Neural cell (in vitro differentiated cells): ENCODE results near the gene PSD2. TPM values are rescaled to one million over a fixed set of nuclear protein-coding genes. Genes with fewer than 3 reads are reported as not detected.

Experiments used
- H2AFZ ChIP-seq: fragments of 200-600, 300-800 bp; sonication (generic), shearing (Covaris generic); 2 replicates; pipeline ENCODE4 v1.6.0; 2014; ENCODE audit warnings: low read depth, mild to moderate bottlenecking, antibody characterized with exemption, low read length, moderate library complexity
- H3F3A ChIP-seq: fragments of 200-600 bp; shearing (Covaris generic); 2 replicates; pipeline ENCODE4 v1.6.1; 2016; ENCODE audit warnings: mild to moderate bottlenecking, moderate library complexity, mixed read lengths, antibody characterized with exemption, low read length; ENCODE audit not compliant: insufficient read depth, poor library complexity, severe bottlenecking
- H3K27ac ChIP-seq: fragments of 200-600, 300-800 bp; sonication (generic), shearing (Covaris generic); 2 replicates; pipeline ENCODE4 v1.5.1; 2014; ENCODE audit warnings: mild to moderate bottlenecking, low read length, moderate library complexity
- H3K27me3 ChIP-seq: fragments of 300-800, 200-600 bp; sonication (generic), shearing (Covaris generic); 2 replicates; pipeline ENCODE4 v1.6.0; 2014; ENCODE audit warnings: mild to moderate bottlenecking, low read depth, low read length, moderate library complexity; ENCODE audit not compliant: insufficient read depth
- H3K36me3 ChIP-seq: fragments of 300-800, 200-600 bp; sonication (generic), shearing (Covaris generic); 2 replicates; pipeline ENCODE4 v1.5.1; 2014; ENCODE audit warnings: mild to moderate bottlenecking, antibody characterized with exemption, low read length, moderate library complexity; ENCODE audit not compliant: insufficient read depth
- H3K4me2 ChIP-seq: fragments of 300-800, 200-600 bp; sonication (generic), shearing (Covaris generic); 2 replicates; pipeline ENCODE4 v1.6.0; 2014; ENCODE audit warnings: mild to moderate bottlenecking, low read length
- H3K4me3 ChIP-seq: fragments of 300-800, 200-600 bp; sonication (generic), shearing (Covaris generic); 2 replicates; pipeline ENCODE4 v1.5.1; 2014; ENCODE audit warnings: mild to moderate bottlenecking, low read length, moderate library complexity
- H3K79me2 ChIP-seq: fragments of 200-600 bp; shearing (Covaris generic); replicated peaks from 2 replicates; pipeline ENCODE4 v1.6.0; 2014; ENCODE audit warnings: mild to moderate bottlenecking, low read length, moderate library complexity; ENCODE audit not compliant: insufficient read depth
- H3K9ac ChIP-seq: fragments of 300-800, 200-600 bp; sonication (generic), shearing (Covaris generic); 2 replicates; pipeline ENCODE4 v1.6.1; 2016; ENCODE audit warnings: mild to moderate bottlenecking, low read length, mixed read lengths
- H3K9me2 ChIP-seq: fragments of 200-600 bp; shearing (Covaris generic); 2 replicates; pipeline ENCODE4 v1.6.1; 2016; ENCODE audit warnings: mild to moderate bottlenecking, low read length, mixed read lengths; ENCODE audit not compliant: insufficient read depth
- H3K9me3 ChIP-seq: fragments of 200-600, 300-800 bp; sonication (generic), shearing (Covaris generic); 2 replicates; pipeline ENCODE4 v1.6.1; 2016; ENCODE audit warnings: mild to moderate bottlenecking, mixed run types, low read length, moderate library complexity, mixed read lengths
- H4K20me1 ChIP-seq: fragments of 200-600 bp; shearing (Covaris generic); 2 replicates; pipeline ENCODE4 v1.6.1; 2016; ENCODE audit warnings: mild to moderate bottlenecking, mixed run types; ENCODE audit not compliant: insufficient read depth
- EP300 ChIP-seq: fragments of 450-650 bp; conservative IDR thresholded peaks from 2 replicates; pipeline ENCODE4 v1.6.1; 2014; ENCODE audit warnings: antibody characterized with exemption, mild to moderate bottlenecking, moderate library complexity; ENCODE audit not compliant: poor library complexity, severe bottlenecking
- EZH2 ChIP-seq: fragments of 200-600, 300-800 bp; shearing (Covaris generic), sonication (generic); IDR thresholded peaks from 2 replicates; pipeline ENCODE4 v1.6.1; 2014; ENCODE audit warnings: antibody characterized with exemption, low read length, borderline replicate concordance, mild to moderate bottlenecking; ENCODE audit not compliant: insufficient read depth, poor library complexity, severe bottlenecking
- MXI1 ChIP-seq: fragments of 450-650 bp; conservative IDR thresholded peaks from 2 replicates; pipeline ENCODE4 v1.6.1; 2014; ENCODE audit warnings: antibody characterized with exemption, mild to moderate bottlenecking; ENCODE audit not compliant: poor library complexity, severe bottlenecking
- POLR2AphosphoS5 ChIP-seq: IDR thresholded peaks from 2 replicates; pipeline ENCODE4 v1.6.1; 2012
- RAD21 ChIP-seq: fragments of 450-650 bp; conservative IDR thresholded peaks from 2 replicates; pipeline ENCODE4 v1.6.1; 2014; ENCODE audit warnings: antibody characterized with exemption, mild to moderate bottlenecking, moderate library complexity
- SMC3 ChIP-seq: fragments of 450-650 bp; conservative IDR thresholded peaks from 2 replicates; pipeline ENCODE4 v1.6.1; 2014; ENCODE audit warnings: antibody characterized with exemption, mild to moderate bottlenecking, moderate library complexity; ENCODE audit not compliant: poor library complexity
- TAF1 ChIP-seq: IDR thresholded peaks from 2 replicates; pipeline ENCODE4 v1.6.1; 2012; ENCODE audit warnings: low read depth
- polyA plus RNA-seq: library from polyadenylated mRNA; depleted of rRNA; stranded (reverse); fragments of >200 nt; gene quantifications from 2 replicates; pipeline ENCODE4 v1.2.3, GENCODE V29; 2014
- TF ChIP-seq, protein P1 (sequence below): fragments of 450-650 bp; IDR thresholded peaks from 2 replicates; pipeline ENCODE4 v1.5.1; 2014; ENCODE audit warnings: antibody characterized with exemption, mild to moderate bottlenecking, moderate library complexity; ENCODE audit not compliant: poor library complexity, severe bottlenecking
- TF ChIP-seq, protein P2 (sequence below): IDR thresholded peaks from 2 replicates; pipeline ENCODE4 v1.6.1; 2012; ENCODE audit warnings: borderline replicate concordance

The PSD2 gene
- polyA plus RNA-seq, 1 donor from 2014 or later, result 33.4 TPM

DNA sequence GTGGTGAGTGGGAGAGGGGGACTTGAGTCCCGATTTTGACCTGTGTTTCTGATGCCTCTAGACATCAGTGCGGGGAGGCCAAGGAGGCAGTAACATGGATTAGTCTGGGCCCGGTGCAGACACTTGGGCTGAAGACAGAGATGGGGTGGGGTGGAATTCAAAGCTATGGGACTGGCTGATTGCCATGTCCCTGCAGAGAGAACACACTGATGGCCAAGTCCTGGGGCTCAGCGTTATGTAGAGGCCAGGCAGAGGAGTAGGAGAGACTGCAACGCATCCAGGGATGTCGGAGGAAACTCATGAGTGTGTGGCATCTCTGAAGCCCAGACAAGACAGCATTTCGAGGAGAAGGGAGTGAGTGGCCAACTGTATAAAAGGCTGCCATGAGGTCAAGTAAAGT, 30.1 kb downstream of the PSD2 start:
- no peaks in the 10 kb centered on the region for H3F3A ChIP-seq
- H3K9me2 ChIP-seq, result no peaks in the 10 kb centered on the region
- no peaks in the 10 kb centered on the region for H3K27me3 ChIP-seq
- H3K4me2 ChIP-seq, result no peak overlapping the region
- TF ChIP-seq RAD21 (no peak), EP300 (no peak), MXI1 (no peak), POLR2AphosphoS5 (no peak), SMC3 (no peak), TAF1 (no peak), EZH2 (no peak)
- TF ChIP-seq, protein P1, sequence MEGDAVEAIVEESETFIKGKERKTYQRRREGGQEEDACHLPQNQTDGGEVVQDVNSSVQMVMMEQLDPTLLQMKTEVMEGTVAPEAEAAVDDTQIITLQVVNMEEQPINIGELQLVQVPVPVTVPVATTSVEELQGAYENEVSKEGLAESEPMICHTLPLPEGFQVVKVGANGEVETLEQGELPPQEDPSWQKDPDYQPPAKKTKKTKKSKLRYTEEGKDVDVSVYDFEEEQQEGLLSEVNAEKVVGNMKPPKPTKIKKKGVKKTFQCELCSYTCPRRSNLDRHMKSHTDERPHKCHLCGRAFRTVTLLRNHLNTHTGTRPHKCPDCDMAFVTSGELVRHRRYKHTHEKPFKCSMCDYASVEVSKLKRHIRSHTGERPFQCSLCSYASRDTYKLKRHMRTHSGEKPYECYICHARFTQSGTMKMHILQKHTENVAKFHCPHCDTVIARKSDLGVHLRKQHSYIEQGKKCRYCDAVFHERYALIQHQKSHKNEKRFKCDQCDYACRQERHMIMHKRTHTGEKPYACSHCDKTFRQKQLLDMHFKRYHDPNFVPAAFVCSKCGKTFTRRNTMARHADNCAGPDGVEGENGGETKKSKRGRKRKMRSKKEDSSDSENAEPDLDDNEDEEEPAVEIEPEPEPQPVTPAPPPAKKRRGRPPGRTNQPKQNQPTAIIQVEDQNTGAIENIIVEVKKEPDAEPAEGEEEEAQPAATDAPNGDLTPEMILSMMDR, result no peak
- TF ChIP-seq, protein P2, sequence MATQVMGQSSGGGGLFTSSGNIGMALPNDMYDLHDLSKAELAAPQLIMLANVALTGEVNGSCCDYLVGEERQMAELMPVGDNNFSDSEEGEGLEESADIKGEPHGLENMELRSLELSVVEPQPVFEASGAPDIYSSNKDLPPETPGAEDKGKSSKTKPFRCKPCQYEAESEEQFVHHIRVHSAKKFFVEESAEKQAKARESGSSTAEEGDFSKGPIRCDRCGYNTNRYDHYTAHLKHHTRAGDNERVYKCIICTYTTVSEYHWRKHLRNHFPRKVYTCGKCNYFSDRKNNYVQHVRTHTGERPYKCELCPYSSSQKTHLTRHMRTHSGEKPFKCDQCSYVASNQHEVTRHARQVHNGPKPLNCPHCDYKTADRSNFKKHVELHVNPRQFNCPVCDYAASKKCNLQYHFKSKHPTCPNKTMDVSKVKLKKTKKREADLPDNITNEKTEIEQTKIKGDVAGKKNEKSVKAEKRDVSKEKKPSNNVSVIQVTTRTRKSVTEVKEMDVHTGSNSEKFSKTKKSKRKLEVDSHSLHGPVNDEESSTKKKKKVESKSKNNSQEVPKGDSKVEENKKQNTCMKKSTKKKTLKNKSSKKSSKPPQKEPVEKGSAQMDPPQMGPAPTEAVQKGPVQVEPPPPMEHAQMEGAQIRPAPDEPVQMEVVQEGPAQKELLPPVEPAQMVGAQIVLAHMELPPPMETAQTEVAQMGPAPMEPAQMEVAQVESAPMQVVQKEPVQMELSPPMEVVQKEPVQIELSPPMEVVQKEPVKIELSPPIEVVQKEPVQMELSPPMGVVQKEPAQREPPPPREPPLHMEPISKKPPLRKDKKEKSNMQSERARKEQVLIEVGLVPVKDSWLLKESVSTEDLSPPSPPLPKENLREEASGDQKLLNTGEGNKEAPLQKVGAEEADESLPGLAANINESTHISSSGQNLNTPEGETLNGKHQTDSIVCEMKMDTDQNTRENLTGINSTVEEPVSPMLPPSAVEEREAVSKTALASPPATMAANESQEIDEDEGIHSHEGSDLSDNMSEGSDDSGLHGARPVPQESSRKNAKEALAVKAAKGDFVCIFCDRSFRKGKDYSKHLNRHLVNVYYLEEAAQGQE, result no peak
- H3K79me2 ChIP-seq, result no peaks in the 10 kb centered on the region
- H3K9ac ChIP-seq, result no peak overlapping the region
- H3K36me3 ChIP-seq, result peaks cover 6% of the 10 kb centered on the region
- H4K20me1 ChIP-seq, result no peaks in the 10 kb centered on the region
- H2AFZ ChIP-seq, result no peak overlapping the region
- H3K4me3 ChIP-seq, result no peak overlapping the region
- H3K27ac ChIP-seq, result no peak overlapping the region
- H3K9me3 ChIP-seq, result no peaks in the 10 kb centered on the region

DNA sequence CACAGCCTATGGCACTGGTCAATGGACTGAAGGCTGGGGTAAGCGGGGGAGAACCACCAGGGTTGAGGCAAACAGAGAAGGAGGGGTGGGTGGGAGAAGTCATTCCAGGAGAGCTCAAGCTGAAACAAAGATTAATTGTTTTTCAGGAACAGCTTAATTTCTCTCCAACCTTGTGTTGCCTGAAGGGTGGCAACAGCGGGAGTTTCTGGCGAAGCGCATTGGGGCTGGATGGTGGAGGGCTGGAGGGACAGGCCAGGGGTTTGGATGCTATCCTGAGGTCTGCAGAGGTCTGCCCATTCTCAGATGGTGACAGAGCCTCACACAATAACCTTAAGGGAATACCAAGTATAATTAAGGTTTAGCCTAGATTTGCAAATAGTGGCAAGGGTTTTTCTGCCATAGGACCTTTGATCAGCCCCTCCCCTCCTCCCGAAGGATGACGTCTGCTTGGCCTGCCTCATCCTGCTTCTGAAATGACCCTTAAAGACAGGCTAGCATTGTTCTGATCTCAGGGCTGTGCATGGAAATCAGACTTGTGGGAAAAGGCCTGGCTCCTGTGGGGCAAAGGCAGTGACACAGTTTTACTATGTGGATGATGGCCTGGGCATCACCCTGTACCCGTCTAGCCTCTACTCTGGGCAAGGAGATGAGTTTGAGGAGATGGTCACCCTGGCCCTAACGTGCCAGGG, 32.7 kb downstream of the PSD2 start:
- no peak overlapping the region for H3K4me3 ChIP-seq
- no peaks in the 10 kb centered on the region for H3K9me3 ChIP-seq
- no peaks in the 10 kb centered on the region for H3K79me2 ChIP-seq
- H3K4me2 ChIP-seq, result no peak overlapping the region
- H3K27ac ChIP-seq, result no peak overlapping the region
- no peaks in the 10 kb centered on the region for H3K9me2 ChIP-seq
- no peak overlapping the region for H2AFZ ChIP-seq
- H3K9ac ChIP-seq, result no peak overlapping the region
- H4K20me1 ChIP-seq, result no peaks in the 10 kb centered on the region
- TF ChIP-seq SMC3, result no peak
- no peak for TF ChIP-seq MXI1
- TF ChIP-seq, protein P1, result no peak
- peaks cover 18% of the 10 kb centered on the region for H3K36me3 ChIP-seq
- H3F3A ChIP-seq, result no peaks in the 10 kb centered on the region
- H3K27me3 ChIP-seq, result no peaks in the 10 kb centered on the region
